Subcutaneous adipose tissue (tissue), 4 donors: ENCODE data around the gene FAM117A. TPM values are rescaled to one million over a fixed set of nuclear protein-coding genes. Genes with fewer than 3 reads are reported as not detected.

ENCODE experiments used
- total RNA-seq, 4 donors: library from RNA; depleted of rRNA; stranded (reverse); fragments of >200 nt; gene quantifications; one replicate each; pipeline ENCODE4 v1.1.0, GENCODE V29; 2016
- TF ChIP-seq, protein P1 (sequence below): fragments of 450-650 bp; IDR thresholded peaks from one replicate; pipeline ENCODE4 v1.5.1; 2016; ENCODE audit warnings: low read depth, mild to moderate bottlenecking, control low read depth, antibody characterized with exemption, moderate library complexity

Gene FAM117A, protein sequence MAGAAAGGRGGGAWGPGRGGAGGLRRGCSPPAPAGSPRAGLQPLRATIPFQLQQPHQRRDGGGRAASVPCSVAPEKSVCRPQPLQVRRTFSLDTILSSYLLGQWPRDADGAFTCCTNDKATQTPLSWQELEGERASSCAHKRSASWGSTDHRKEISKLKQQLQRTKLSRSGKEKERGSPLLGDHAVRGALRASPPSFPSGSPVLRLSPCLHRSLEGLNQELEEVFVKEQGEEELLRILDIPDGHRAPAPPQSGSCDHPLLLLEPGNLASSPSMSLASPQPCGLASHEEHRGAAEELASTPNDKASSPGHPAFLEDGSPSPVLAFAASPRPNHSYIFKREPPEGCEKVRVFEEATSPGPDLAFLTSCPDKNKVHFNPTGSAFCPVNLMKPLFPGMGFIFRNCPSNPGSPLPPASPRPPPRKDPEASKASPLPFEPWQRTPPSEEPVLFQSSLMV
- total RNA-seq, result 10 to 100 TPM in 1 of 4 donors, 1 to 10 TPM in 3; 3.9 to 19.4 (median 8.4) TPM

DNA sequence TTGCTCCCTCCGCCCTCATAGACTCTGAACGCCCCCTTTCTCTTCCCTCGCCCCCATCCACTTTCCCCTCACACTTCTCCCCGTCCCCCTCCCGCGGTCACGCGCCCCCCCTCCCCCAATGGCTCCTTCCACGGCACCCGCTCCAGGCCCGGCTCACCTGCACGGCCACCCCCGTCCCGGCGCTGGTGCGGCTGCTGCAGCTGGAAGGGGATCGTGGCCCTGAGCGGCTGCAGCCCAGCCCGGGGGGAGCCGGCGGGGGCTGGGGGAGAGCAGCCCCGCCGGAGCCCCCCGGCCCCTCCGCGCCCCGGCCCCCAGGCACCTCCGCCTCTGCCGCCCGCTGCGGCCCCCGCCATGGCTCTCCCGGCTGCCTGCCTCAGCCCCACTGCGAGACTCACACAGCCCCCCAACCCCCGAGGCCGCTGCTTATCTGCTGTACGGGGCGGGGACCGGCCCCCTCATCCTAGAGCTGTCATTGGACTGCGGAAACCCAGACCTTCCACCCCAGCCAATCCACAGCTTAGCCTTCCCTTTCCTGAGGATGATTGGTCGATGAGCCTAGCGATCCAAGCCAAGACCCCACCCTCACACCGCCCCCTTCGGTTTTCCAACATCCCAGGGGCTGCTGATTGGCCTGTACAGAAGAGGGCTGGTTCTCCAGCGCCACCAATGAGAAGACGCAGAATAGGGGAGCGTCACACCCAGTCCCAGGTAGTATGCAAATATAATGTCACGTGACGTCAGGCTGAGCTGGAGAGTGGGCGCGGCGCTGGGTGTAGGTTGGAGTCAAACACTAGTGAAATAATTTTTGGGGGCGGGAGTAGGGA, at the start of gene FAM117A:
FAM117A (minus strand) TSS at position 397 of the 824 bp plus-strand sequence; CDS start at position 353, 44 bp downstream.
- TF ChIP-seq, protein P1, sequence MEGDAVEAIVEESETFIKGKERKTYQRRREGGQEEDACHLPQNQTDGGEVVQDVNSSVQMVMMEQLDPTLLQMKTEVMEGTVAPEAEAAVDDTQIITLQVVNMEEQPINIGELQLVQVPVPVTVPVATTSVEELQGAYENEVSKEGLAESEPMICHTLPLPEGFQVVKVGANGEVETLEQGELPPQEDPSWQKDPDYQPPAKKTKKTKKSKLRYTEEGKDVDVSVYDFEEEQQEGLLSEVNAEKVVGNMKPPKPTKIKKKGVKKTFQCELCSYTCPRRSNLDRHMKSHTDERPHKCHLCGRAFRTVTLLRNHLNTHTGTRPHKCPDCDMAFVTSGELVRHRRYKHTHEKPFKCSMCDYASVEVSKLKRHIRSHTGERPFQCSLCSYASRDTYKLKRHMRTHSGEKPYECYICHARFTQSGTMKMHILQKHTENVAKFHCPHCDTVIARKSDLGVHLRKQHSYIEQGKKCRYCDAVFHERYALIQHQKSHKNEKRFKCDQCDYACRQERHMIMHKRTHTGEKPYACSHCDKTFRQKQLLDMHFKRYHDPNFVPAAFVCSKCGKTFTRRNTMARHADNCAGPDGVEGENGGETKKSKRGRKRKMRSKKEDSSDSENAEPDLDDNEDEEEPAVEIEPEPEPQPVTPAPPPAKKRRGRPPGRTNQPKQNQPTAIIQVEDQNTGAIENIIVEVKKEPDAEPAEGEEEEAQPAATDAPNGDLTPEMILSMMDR, result no peak

DNA sequence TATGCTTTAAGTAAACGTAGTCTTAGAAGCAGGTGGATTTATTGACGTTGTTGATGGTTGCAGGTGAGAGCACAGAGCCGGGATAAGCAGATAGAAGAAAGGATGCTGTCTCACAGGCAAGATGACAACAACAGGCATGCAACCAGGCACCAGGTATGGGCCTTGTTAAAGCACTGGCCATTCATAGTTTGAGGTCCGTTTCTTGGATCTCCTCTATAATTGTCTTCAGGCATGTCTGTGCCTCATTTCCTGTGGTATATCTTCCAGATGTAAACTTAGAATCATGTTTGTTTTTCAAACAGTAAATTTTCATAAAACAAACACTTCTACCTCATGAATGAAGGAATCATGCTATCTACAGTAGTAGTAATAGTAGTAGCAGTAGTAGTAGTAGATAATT, 45.1 kb upstream of the FAM117A start:
- TF ChIP-seq, protein P1, result no peak

DNA sequence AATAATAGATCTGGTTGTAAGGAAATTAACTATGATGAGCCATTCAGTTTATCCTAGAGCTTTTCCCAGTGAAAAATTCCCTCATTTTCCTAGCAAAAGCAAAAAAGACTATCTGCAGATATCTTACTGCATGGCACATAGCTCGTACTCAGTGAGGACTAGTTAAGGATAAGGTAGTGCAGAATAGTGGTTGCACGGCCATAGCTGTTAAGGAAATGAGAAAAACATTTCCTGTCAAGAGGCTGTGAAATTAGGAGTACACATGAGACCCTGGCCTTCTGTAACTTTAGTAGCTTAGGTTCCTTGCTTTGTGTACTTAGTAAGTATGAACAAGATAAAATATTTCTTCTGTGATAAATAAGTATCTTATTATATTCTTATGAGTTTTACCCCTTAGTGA, 34.8 kb upstream of the FAM117A start:
- TF ChIP-seq, protein P1, result no peak

DNA sequence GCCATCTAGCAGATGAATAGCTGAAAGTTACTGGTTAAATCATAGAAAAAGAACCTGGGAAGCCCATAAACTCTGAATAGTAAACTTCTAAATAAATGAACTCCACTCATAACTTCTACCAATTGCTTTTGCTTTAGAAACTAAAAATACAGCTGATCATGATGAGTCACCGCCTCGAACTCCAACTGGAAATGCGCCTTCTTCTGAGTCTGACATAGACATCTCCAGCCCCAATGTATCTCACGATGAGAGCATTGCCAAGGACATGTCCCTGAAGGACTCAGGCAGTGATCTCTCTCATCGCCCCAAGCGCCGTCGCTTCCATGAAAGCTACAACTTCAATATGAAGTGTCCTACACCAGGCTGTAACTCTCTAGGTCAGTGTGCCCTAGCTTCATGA, 34.3 kb upstream of the FAM117A start:
- TF ChIP-seq, protein P1, result no peak

DNA sequence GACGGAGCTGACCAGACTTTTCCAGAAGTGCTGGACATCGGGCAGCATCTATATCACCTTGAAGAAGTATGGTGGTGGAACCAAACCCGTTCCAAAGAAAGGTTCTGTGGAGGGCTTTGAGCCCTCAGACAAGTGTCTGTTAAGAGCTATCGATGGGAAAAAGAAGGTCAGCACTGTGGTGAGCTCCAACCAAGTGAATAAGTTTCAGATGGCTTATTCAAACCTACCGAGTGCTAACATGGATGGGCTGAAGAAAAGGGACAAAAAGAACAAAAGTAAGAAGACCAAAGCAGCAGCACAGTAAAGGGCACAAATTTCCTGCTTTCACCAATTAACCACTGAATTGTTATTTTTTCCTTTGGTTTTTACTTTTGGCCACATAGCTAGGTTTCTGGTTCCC, 31.4 kb upstream of the FAM117A start:
- TF ChIP-seq, protein P1, result no peak

DNA sequence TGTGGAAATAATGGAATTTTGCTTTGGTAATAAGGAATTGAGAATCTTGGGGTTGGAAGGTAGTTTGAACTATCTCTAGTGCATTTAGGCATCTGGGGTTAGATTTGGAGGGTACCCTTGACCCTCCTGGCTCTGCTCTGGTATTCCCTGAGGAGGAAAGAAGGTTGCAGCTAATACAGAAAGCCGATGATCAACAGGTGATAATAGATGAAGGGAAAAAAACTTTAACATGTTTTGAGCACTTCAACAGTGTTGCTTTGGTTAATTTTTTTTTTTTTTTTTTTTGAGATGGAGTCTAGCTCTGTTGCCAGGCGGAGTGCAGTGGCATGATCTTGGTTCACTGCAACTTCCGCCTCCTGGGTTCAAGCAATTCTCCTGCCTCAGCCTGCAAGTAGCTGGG, 29.4 kb upstream of the FAM117A start:
- TF ChIP-seq, protein P1, result no peak

DNA sequence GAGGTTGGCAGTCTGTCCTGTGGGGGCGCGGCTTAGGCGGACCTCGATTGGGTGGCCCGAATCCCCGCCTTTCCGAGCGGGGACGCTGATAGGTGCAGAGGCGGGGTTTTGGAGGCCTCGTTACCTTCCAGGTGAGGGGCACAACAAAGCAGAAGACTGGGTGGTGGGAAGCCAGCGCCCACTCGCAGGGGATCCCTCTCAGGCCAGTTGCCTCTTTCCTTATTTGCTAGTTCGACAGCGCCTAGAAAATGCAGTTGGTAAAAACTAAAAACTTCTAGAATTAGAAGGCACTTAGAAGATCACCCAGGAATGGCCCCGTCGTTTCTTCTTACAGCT, 25.3 kb upstream of the FAM117A start:
- TF ChIP-seq, protein P1, result no peak
